Peyer's patch (tissue), 4 donors: ENCODE results near the gene SLC35F4.

Experiments used
- POLR2A ChIP-seq, 2 donors: fragments of 450-650 bp; IDR thresholded peaks; one replicate each; pipeline ENCODE4 v1.5.1; 2017; ENCODE audit warnings: antibody characterized with exemption in 2 of 2, mild to moderate bottlenecking in 2 of 2, moderate library complexity in 2 of 2
- TF ChIP-seq, protein P1 (sequence below), 6 experiments: fragments of 450-650 bp in 4 of 6; fragments of 200-600 bp in 2 of 6; sonication (generic) in 1 of 6; IDR thresholded peaks; one replicate each; pipeline ENCODE4 v1.5.1; 2017 to 2019; ENCODE audit warnings: antibody characterized with exemption in 6 of 6, mild to moderate bottlenecking in 3 of 6, moderate library complexity in 1 of 6

DNA sequence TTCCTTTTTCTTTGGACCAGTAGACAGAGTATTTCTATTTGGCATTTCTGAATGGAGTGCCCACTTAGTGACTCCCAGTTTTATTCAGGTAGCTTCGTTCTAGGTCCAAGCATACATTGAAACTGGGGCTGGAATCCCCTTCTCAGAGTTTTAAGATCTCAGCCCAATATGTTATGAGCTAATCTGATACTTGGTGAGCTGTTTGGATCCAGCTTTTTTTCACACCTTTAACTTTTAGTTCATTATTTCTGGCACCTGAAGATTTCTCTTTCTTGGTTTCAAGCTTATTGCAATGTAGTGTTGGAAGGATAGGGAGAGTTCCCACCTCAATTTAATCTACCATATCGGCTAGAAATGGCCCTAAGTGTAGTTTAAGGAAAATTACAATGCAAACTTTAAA, 318.8 kb downstream of the SLC35F4 start:
- TF ChIP-seq, protein P1, sequence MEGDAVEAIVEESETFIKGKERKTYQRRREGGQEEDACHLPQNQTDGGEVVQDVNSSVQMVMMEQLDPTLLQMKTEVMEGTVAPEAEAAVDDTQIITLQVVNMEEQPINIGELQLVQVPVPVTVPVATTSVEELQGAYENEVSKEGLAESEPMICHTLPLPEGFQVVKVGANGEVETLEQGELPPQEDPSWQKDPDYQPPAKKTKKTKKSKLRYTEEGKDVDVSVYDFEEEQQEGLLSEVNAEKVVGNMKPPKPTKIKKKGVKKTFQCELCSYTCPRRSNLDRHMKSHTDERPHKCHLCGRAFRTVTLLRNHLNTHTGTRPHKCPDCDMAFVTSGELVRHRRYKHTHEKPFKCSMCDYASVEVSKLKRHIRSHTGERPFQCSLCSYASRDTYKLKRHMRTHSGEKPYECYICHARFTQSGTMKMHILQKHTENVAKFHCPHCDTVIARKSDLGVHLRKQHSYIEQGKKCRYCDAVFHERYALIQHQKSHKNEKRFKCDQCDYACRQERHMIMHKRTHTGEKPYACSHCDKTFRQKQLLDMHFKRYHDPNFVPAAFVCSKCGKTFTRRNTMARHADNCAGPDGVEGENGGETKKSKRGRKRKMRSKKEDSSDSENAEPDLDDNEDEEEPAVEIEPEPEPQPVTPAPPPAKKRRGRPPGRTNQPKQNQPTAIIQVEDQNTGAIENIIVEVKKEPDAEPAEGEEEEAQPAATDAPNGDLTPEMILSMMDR (IDR thresholded peaks at IDR 0.05) = no peak
- TF ChIP-seq POLR2A (IDR thresholded peaks at IDR 0.05) = no peak
